ENCODE results near the gene ARAP1.

Gene ARAP1

GRCh38 chr11:72771507-72771906, 19.3 kb upstream of the ARAP1 start:
- WGBS, 2 experiments (ENCODE audit: insufficient coverage in 2 of 2) = 31 to 44% methylated on average over 2 of the region's 4 CpGs
- peak overlapping the region; percentile 36 for H3K27ac ChIP-seq (ENCODE audit: low read depth, low read length, severe bottlenecking)
- H3K4me1 ChIP-seq (ENCODE audit: control insufficient read depth, insufficient read depth, low read length, poor library complexity, severe bottlenecking) = peaks cover 37% of the 10 kb centered on the region

GRCh38 chr11:72770799-72771198, 18.6 kb upstream of the ARAP1 start:
- no peaks in the 10 kb centered on the region for H3K36me3 ChIP-seq (ENCODE audit: control insufficient read depth, insufficient read depth, low read length)
- no peak overlapping the region for H3K27ac ChIP-seq (ENCODE audit: low read depth, low read length, severe bottlenecking)
- H3K4me1 ChIP-seq (ENCODE audit: control insufficient read depth, insufficient read depth, low read length, poor library complexity, severe bottlenecking) = peaks cover 37% of the 10 kb centered on the region
- H3K9me3 ChIP-seq (ENCODE audit: control insufficient read depth, low read length) = no peaks in the 10 kb centered on the region
- H3K4me3 ChIP-seq (ENCODE audit: extremely low read depth, insufficient read depth, low read length, poor library complexity, severe bottlenecking) = no peak overlapping the region
- 71 to 86% methylated on average over 2 to 3 of the region's 3 CpGs for WGBS, 2 experiments (ENCODE audit: insufficient coverage in 2 of 2)

More at GRCh38 chr11:72771507-72771906, 19.3 kb upstream of the ARAP1 start:
- no peak overlapping the region for H3K4me3 ChIP-seq (ENCODE audit: extremely low read depth, insufficient read depth, low read length, poor library complexity, severe bottlenecking)
- H3K36me3 ChIP-seq (ENCODE audit: control insufficient read depth, insufficient read depth, low read length) = no peaks in the 10 kb centered on the region
- H3K9me3 ChIP-seq (ENCODE audit: control insufficient read depth, low read length) = no peaks in the 10 kb centered on the region

DNA sequence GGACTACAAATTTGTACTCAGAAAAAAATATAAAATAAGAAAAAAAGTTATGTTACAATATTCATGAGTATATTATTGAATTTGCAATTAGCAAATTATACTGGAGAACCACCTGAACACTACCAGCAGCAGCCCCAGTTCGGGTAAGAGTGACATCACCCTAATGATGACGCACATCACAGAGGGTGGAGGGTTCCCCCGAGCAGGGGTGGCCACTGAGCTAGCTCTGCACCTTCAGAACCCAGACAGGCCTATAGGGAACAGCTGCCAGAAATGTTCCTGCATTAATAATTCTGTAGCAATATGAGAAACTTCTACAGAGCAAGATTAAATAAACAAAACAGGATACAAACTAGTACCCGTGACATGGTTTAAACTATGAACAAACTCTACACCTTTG, 17.5 kb upstream of the ARAP1 start:
- Histone ChIP-seq H3K36me3 (ENCODE audit: control insufficient read depth, insufficient read depth, low read length) (no peaks in the 10 kb centered on the region), H3K27ac (ENCODE audit: low read depth, low read length, severe bottlenecking) (no peak overlapping the region), H3K9me3 (ENCODE audit: control insufficient read depth, low read length) (no peaks in the 10 kb centered on the region), H3K4me3 (ENCODE audit: extremely low read depth, insufficient read depth, low read length, poor library complexity, severe bottlenecking) (no peak overlapping the region), H3K4me1 (ENCODE audit: control insufficient read depth, insufficient read depth, low read length, poor library complexity, severe bottlenecking) (peaks cover 37% of the 10 kb centered on the region)
- 81 to 100% methylated on average over 1 to 3 of the region's 4 CpGs for WGBS, 2 experiments (ENCODE audit: insufficient coverage in 2 of 2)

- Histone ChIP-seq H3K36me3 (ENCODE audit: control insufficient read depth, insufficient read depth, low read length) (no peaks in the 10 kb centered on the region), H3K27ac (ENCODE audit: low read depth, low read length, severe bottlenecking) (no peak overlapping the region), H3K9me3 (ENCODE audit: control insufficient read depth, low read length) (no peaks in the 10 kb centered on the region), H3K4me3 (ENCODE audit: extremely low read depth, insufficient read depth, low read length, poor library complexity, severe bottlenecking) (no peak overlapping the region), H3K4me1 (ENCODE audit: control insufficient read depth, insufficient read depth, low read length, poor library complexity, severe bottlenecking) (peaks cover 29% of the 10 kb centered on the region)
- 67 to 70% methylated on average over 2 to 3 of the region's 3 CpGs for WGBS, 2 experiments (ENCODE audit: insufficient coverage in 2 of 2)
These were observed 16.4 kb upstream of the ARAP1 start for GRCh38 chr11:72768581-72768980.

GRCh38 chr11:72767203-72768062, 15.2 kb upstream of the ARAP1 start:
- peaks cover 18% of the 10 kb centered on the region for H3K4me1 ChIP-seq (ENCODE audit: control insufficient read depth, insufficient read depth, low read length, poor library complexity, severe bottlenecking)
- no peak overlapping the region for H3K4me3 ChIP-seq (ENCODE audit: extremely low read depth, insufficient read depth, low read length, poor library complexity, severe bottlenecking)
- no peak overlapping the region for H3K27ac ChIP-seq (ENCODE audit: low read depth, low read length, severe bottlenecking)
- no peaks in the 10 kb centered on the region for H3K9me3 ChIP-seq (ENCODE audit: control insufficient read depth, low read length)
- H3K36me3 ChIP-seq (ENCODE audit: control insufficient read depth, insufficient read depth, low read length) = no peaks in the 10 kb centered on the region
- 96% methylated on average over 3 to 4 of the region's 4 CpGs for WGBS, 2 experiments (ENCODE audit: insufficient coverage in 2 of 2)

DNA sequence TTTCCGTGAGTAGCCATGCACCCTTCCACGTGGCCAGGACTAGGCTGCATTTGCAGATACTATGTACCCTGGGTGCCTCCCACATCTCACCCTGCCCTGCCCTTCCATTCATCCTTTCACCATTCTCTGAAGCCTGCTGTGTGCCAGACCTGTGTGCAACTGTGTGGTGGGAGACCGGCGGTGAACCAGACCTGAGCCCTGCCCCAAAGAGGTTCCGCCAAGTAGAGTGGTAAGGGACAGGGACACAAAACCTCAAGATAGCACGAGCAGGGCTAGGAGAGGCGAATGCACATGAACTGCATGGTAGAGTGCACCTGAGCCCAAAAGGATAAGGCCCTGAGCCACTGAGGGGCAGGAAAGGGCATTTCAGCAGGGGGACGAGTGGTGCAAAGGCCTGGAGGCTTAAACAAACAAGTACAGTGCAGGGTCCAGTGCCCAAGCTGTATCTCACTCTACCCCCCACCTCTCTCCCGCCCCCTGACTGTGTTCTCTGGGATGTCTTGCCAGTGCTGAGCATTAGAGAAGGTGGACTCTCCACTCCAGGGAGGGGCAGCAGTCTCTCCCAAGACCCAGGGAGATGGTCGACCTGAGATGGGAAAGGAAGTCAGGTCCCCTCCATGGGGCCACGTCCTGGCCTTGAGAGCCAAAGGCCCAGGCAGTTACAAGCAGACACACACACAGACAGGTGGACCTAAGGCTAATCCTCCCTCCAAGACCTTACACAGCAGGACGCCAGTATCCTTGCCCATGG, 14.1 kb upstream of the ARAP1 start:
- Histone ChIP-seq H3K4me3 (ENCODE audit: extremely low read depth, insufficient read depth, low read length, poor library complexity, severe bottlenecking) (no peak overlapping the region), H3K36me3 (ENCODE audit: control insufficient read depth, insufficient read depth, low read length) (no peaks in the 10 kb centered on the region), H3K9me3 (ENCODE audit: control insufficient read depth, low read length) (peaks cover 2% of the 10 kb centered on the region), H3K4me1 (ENCODE audit: control insufficient read depth, insufficient read depth, low read length, poor library complexity, severe bottlenecking) (peaks cover 9% of the 10 kb centered on the region), H3K27ac (ENCODE audit: low read depth, low read length, severe bottlenecking) (no peak overlapping the region)
- 83 to 86% methylated on average over 7 to 9 of the region's 12 CpGs for WGBS, 2 experiments (ENCODE audit: insufficient coverage in 2 of 2)

GRCh38 chr11:72764503-72764902, 12.3 kb upstream of the ARAP1 start:
- Histone ChIP-seq H3K27ac (ENCODE audit: low read depth, low read length, severe bottlenecking) (no peak overlapping the region), H3K36me3 (ENCODE audit: control insufficient read depth, insufficient read depth, low read length) (no peaks in the 10 kb centered on the region), H3K4me3 (ENCODE audit: extremely low read depth, insufficient read depth, low read length, poor library complexity, severe bottlenecking) (no peak overlapping the region), H3K9me3 (ENCODE audit: control insufficient read depth, low read length) (peaks cover 10% of the 10 kb centered on the region), H3K4me1 (ENCODE audit: control insufficient read depth, insufficient read depth, low read length, poor library complexity, severe bottlenecking) (peaks cover 8% of the 10 kb centered on the region)
- WGBS, 2 experiments (ENCODE audit: insufficient coverage in 2 of 2) = 83 to 84% methylated on average over 11 to 13 of the region's 13 CpGs

GRCh38 chr11:72763823-72764222, 11.6 kb upstream of the ARAP1 start:
- Histone ChIP-seq H3K4me3 (ENCODE audit: extremely low read depth, insufficient read depth, low read length, poor library complexity, severe bottlenecking) (no peak overlapping the region), H3K9me3 (ENCODE audit: control insufficient read depth, low read length) (peaks cover 10% of the 10 kb centered on the region), H3K36me3 (ENCODE audit: control insufficient read depth, insufficient read depth, low read length) (peaks cover 2% of the 10 kb centered on the region), H3K4me1 (ENCODE audit: control insufficient read depth, insufficient read depth, low read length, poor library complexity, severe bottlenecking) (peaks cover 14% of the 10 kb centered on the region), H3K27ac (ENCODE audit: low read depth, low read length, severe bottlenecking) (no peak overlapping the region)
- WGBS, 2 experiments (ENCODE audit: insufficient coverage in 2 of 2) = 89 to 90% methylated on average over 3 to 4 of the region's 4 CpGs

DNA sequence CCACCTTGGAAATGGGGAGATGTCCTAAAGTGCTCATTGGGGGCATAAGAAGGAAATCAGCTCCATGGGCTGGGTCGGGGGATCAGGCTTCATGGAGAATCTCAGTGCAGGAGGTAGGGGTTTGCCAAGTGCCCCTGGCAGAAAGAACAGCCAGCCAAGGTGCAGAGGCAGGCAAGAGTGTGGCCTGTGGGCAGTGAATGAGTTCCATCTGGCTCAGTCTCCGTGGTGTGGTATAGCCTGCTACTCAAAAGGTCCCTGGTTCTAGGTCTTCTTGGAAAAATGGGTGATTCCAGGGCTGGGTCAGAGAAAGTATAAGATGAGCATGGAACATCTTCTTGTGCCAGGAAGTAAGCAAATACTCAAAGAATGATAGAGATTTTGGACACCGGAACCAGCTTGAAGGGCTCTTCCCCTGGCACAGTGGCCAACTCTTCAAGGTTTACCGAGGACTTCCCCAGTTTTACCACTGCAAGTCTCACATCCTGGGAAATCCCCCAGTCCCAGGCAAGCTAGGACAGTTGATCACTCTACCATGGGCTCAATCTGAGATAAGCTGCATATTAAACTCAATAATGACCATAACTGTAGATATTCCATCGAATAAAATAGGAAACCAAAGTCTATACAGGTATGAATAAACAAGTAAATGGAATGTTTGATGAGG, 10.6 kb upstream of the ARAP1 start:
- H3K4me3 ChIP-seq (ENCODE audit: extremely low read depth, insufficient read depth, low read length, poor library complexity, severe bottlenecking) = no peak overlapping the region
- peaks cover 20% of the 10 kb centered on the region for H3K4me1 ChIP-seq (ENCODE audit: control insufficient read depth, insufficient read depth, low read length, poor library complexity, severe bottlenecking)
- no peak overlapping the region for H3K27ac ChIP-seq (ENCODE audit: low read depth, low read length, severe bottlenecking)
- peaks cover 10% of the 10 kb centered on the region for H3K9me3 ChIP-seq (ENCODE audit: control insufficient read depth, low read length)
- 94 to 98% methylated on average over 4 of the region's 5 CpGs for WGBS, 2 experiments (ENCODE audit: insufficient coverage in 2 of 2)
- H3K36me3 ChIP-seq (ENCODE audit: control insufficient read depth, insufficient read depth, low read length) = peaks cover 11% of the 10 kb centered on the region

DNA sequence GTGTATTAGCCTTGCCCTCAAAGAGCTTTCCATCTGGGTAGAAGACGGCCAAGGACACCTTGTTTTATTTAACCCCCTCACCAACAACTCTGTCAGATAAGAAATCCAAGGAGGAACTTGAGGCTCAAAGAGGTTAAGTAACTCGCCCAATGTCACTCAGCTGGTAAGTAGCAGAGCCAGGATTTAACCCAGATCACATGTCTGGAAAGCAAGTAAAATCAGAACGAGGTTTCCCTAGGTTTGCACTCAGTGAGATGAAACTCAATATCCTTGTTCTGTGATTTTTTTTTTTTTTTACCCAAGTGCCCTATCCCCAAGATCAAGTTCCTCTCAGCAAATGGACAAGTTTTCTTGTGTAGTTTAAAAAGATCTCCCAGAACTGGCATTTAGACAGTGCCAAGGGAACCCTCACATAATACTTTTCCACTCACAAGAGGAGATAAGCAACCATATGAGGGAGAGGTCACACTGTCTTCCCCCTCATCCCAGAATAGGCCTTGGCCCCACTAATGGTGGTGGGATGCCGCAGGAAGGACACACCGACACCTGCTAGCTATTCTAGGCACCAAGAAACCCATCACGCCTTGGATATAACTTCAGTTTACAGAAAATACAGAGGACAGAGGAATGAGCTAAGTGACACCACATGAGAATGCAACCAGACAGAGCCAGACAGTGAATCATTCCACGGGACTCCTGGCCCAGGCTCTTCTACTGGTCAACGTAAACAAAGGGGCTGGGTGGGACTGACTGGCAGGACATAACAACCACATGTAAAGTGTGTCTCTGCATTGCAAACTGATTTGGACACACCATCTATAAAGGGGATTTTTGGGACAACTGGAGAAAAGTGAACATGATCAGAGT, 8.6 kb upstream of the ARAP1 start:
- Histone ChIP-seq H3K4me3 (ENCODE audit: extremely low read depth, insufficient read depth, low read length, poor library complexity, severe bottlenecking) (no peak overlapping the region), H3K4me1 (ENCODE audit: control insufficient read depth, insufficient read depth, low read length, poor library complexity, severe bottlenecking) (peaks cover 20% of the 10 kb centered on the region), H3K36me3 (ENCODE audit: control insufficient read depth, insufficient read depth, low read length) (peaks cover 16% of the 10 kb centered on the region), H3K27ac (ENCODE audit: low read depth, low read length, severe bottlenecking) (no peak overlapping the region), H3K9me3 (ENCODE audit: control insufficient read depth, low read length) (peaks cover 10% of the 10 kb centered on the region)
- 90 to 91% methylated on average over 5 to 7 of the region's 8 CpGs for WGBS, 2 experiments (ENCODE audit: insufficient coverage in 2 of 2)

Measured in mesodermal cell (in vitro differentiated cells).